Caco-2 (cell line): ENCODE measurements around the gene ANKRA2. TPM values are rescaled to one million over a fixed set of nuclear protein-coding genes. Genes with fewer than 3 reads are reported as not detected.

Experiments
- BruUV-seq: library from RNA; stranded (reverse); fragments of 400-500 nt; replicated peaks from 2 replicates; lab custom pipeline; 2021; lab: Mats Ljungman, UMichigan
- CTCF ChIA-PET: fragments of 300-600 bp; sonication (Branson Sonifier 250); formaldehyde crosslinking; loops from one replicate; lab custom pipeline; 2022; ENCODE audit warnings: antibody characterized with exemption; lab: Charles Lee
- POLR2A ChIA-PET: fragments of 300-600 bp; sonication (Branson Sonifier 250); formaldehyde crosslinking; loops from one replicate; lab custom pipeline; 2022; ENCODE audit warnings: antibody characterized with exemption; lab: Charles Lee
- DNase-seq, 2 experiments: peaks; one replicate each; pipeline versions ENCODE4 v3.0.0 to v3.0.0-alpha.2; 2020 to 2022
- H3K27me3 ChIP-seq: replicated peaks from 2 replicates; pipeline ENCODE4 v1.6.0; 2011; ENCODE audit warnings: low read length; ENCODE audit not compliant: control insufficient read depth, insufficient read depth
- H3K36me3 ChIP-seq: 2 replicates; pipeline ENCODE4 v1.5.1; 2011; ENCODE audit warnings: low read length; ENCODE audit not compliant: control insufficient read depth, insufficient read depth
- H3K4me1 ChIP-seq: fragments of 250-450 bp; sonication (Bioruptor Pico); 2 replicates; pipeline ENCODE4 v1.5.1; 2020; ENCODE audit warnings: mild to moderate bottlenecking
- H3K4me3 ChIP-seq: 2 replicates; pipeline ENCODE4 v1.5.1; 2011; ENCODE audit warnings: low read depth, mild to moderate bottlenecking, control low read depth, low read length
- H3K9me3 ChIP-seq: fragments of 250-450 bp; sonication (Bioruptor Pico); 2 replicates; pipeline ENCODE4 v1.5.1; 2020; ENCODE audit warnings: mild to moderate bottlenecking, moderate library complexity
- H3K27ac Mint-ChIP-seq: one replicate; pipeline ENCODE4 v1.8.0; 2022; ENCODE audit warnings: mixed read lengths; ENCODE audit not compliant: unreplicated experiment
- H3K27me3 Mint-ChIP-seq: one replicate; pipeline ENCODE4 v1.8.0; 2022; ENCODE audit warnings: mixed read lengths; ENCODE audit not compliant: insufficient read depth, unreplicated experiment
- H3K36me3 Mint-ChIP-seq: one replicate; pipeline ENCODE4 v1.8.0; 2022; ENCODE audit warnings: mild to moderate bottlenecking, mixed read lengths; ENCODE audit not compliant: insufficient read depth, unreplicated experiment
- H3K4me1 Mint-ChIP-seq: one replicate; pipeline ENCODE4 v1.8.0; 2022; ENCODE audit warnings: low read depth, mixed read lengths; ENCODE audit not compliant: unreplicated experiment
- H3K4me3 Mint-ChIP-seq: one replicate; pipeline ENCODE4 v1.8.0; 2022; ENCODE audit warnings: mild to moderate bottlenecking, moderate library complexity, mixed read lengths; ENCODE audit not compliant: unreplicated experiment
- H3K9me3 Mint-ChIP-seq: one replicate; pipeline ENCODE4 v1.8.0; 2022; ENCODE audit warnings: mixed read lengths; ENCODE audit not compliant: unreplicated experiment
- intact Hi-C: fragments of 100-400 bp; cut with micrococcal nuclease; formaldehyde crosslinking; loops from one replicate; pipeline ENCODE4 v1.10.0; 2022; ENCODE audit not compliant: unreplicated experiment
- total RNA-seq: library from RNA; stranded (reverse); gene quantifications from 2 replicates; pipeline ENCODE4 v1.2.3, GENCODE V29; 2022
- TF ChIP-seq, protein P1 (sequence below), 2 experiments: fragments of 200-600 bp in 1 of 2; IDR thresholded peaks; 1 replicate in 1 of 2; 2 replicates in 1 of 2; pipeline versions ENCODE4 v1.5.1 to v1.8.0; 2011 to 2022; ENCODE audit warnings: antibody characterized with exemption in 1 of 2, control low read depth in 1 of 2, inconsistent platforms in 1 of 2, low read depth in 1 of 2, low read length in 1 of 2, mild to moderate bottlenecking in 1 of 2, moderate library complexity in 1 of 2; ENCODE audit not compliant: insufficient read depth in 1 of 2, severe bottlenecking in 1 of 2, unreplicated experiment in 1 of 2

ANKRA2 gene
- total RNA-seq, 1 experiment from 2014 or later = 10.2 TPM

DNA sequence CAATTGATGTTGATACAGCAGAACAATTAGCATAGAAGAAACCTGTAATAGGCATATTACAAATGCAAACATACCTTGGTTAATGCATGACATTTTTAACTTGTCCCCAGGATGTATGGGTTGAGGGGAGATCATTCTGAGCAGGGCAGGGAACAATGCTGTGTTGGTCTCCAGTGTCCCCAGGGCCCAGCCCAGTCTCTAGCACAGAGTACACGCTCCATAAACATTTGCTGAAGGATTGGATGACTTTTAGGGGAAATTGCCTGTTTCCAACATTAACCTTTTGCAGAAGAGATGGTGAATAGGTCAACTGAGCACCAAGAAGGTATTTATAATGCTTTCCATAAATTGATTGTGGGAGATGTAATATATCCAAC is 20.0 kb downstream of the ANKRA2 start:
- H3K4me3 Mint-ChIP-seq = no peak overlapping the region
- peaks cover 24% of the 10 kb centered on the region for H3K4me1 Mint-ChIP-seq
- no TSS peak for BruUV-seq
- no peaks in the 10 kb centered on the region for H3K27me3 Mint-ChIP-seq
- intact Hi-C loops = no loop called here
- Histone ChIP-seq H3K27me3 (no peaks in the 10 kb centered on the region), H3K4me1 (peaks cover 26% of the 10 kb centered on the region), H3K4me3 (no peak overlapping the region), H3K36me3 (no peaks in the 10 kb centered on the region), H3K9me3 (no peaks in the 10 kb centered on the region)
- no peak for DNase-seq
- peaks cover 4% of the 10 kb centered on the region for H3K36me3 Mint-ChIP-seq
- H3K9me3 Mint-ChIP-seq = no peaks in the 10 kb centered on the region
- POLR2A ChIA-PET = no interaction called here
- CTCF ChIA-PET = no interaction called here
- H3K27ac Mint-ChIP-seq = no peak overlapping the region
- TF ChIP-seq, protein P1, sequence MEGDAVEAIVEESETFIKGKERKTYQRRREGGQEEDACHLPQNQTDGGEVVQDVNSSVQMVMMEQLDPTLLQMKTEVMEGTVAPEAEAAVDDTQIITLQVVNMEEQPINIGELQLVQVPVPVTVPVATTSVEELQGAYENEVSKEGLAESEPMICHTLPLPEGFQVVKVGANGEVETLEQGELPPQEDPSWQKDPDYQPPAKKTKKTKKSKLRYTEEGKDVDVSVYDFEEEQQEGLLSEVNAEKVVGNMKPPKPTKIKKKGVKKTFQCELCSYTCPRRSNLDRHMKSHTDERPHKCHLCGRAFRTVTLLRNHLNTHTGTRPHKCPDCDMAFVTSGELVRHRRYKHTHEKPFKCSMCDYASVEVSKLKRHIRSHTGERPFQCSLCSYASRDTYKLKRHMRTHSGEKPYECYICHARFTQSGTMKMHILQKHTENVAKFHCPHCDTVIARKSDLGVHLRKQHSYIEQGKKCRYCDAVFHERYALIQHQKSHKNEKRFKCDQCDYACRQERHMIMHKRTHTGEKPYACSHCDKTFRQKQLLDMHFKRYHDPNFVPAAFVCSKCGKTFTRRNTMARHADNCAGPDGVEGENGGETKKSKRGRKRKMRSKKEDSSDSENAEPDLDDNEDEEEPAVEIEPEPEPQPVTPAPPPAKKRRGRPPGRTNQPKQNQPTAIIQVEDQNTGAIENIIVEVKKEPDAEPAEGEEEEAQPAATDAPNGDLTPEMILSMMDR (IDR thresholded peaks at IDR 0.05; ENCODE audit: insufficient read depth in 1 of 2, low read depth in 1 of 2, low read length in 1 of 2, severe bottlenecking in 1 of 2, unreplicated experiment in 1 of 2) = no peak

DNA sequence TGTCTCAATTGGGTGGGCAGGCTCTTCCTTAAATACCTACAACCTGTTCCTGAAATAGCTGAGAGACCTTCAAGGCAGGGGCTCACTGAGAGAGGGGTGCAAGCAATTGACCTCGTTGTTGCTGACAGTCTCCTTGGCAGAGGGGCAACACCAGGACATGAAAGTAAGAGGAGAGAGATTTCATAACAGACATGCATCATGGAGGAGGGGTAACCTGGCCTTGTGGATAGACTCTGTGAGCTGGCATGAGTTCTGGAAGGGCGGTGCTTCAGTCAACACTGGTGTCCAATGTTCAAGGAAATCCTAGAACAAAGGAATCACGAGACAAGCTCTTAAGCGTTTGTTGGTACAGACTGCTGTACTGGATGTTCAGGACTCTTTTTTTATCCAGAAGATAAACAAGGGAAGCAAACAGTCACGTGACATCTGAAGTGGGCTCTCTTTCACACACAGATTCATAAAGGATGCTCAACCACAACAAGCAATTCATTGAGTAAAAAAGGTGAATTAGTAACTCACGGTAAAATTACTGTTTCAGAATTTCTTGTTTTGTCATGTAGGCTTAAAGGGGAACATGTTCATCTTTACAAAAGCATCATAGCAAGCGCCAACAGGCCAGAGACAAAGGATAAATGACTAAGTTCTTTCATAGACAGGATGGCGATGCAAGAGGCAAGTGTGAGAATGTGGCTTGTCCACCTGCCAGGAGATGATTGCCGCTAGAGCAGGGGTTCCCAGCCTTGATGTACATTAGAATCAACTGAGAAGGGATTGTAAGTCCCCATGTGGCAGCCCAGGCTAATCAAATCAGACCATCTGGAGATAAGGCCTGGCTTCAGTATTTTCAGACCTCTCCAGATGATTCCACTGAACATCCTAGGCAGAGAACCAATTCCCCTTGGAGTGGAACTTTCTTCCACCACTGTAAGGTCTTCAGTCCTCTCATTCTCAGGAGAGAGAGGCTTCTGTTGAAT is 20.7 kb downstream of the ANKRA2 start:
- TF ChIP-seq, protein P1 (IDR thresholded peaks at IDR 0.05; ENCODE audit: insufficient read depth in 1 of 2, low read depth in 1 of 2, low read length in 1 of 2, severe bottlenecking in 1 of 2, unreplicated experiment in 1 of 2) = no peak
- Mint-ChIP-seq H3K36me3 (peaks cover 4% of the 10 kb centered on the region), H3K4me1 (peaks cover 24% of the 10 kb centered on the region), H3K9me3 (no peaks in the 10 kb centered on the region), H3K4me3 (no peak overlapping the region), H3K27me3 (no peaks in the 10 kb centered on the region), H3K27ac (peak overlapping the region; percentile 28)
- POLR2A ChIA-PET = interaction anchor here (1.0 kb wide), 1 partner anchor 20 kb away, joined by 3 read pairs; no protein-coding TSS in a partner anchor
- peaks cover 26% of the 10 kb centered on the region for H3K4me1 ChIP-seq
- peak; percentile 57 to 76 for DNase-seq
- no peaks in the 10 kb centered on the region for H3K27me3 ChIP-seq
- H3K9me3 ChIP-seq = no peaks in the 10 kb centered on the region
- H3K4me3 ChIP-seq = no peak overlapping the region
- CTCF ChIA-PET = no interaction called here
- intact Hi-C loops = no loop called here
- no peaks in the 10 kb centered on the region for H3K36me3 ChIP-seq
- BruUV-seq = no TSS peak

DNA sequence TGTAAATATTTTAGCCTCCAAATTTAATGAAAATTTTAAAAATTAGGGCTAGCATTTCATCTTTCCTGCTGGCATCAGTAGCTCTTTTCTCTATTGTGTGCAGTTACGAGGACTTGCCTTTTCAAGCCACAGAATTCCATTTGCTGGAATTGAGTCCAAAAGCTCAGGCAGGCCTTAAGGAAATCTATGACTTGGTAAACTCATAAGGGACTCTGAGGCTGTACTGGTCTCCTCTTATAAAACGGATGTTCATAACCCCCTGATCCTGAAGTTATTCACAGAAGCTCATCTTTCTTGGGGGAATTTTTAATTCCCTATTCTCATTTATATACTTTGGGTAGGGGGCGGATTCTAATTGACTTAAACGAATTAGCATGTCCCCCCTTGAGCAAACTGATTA is 23.4 kb downstream of the ANKRA2 start:
- CTCF ChIA-PET = interaction anchor here (0.6 kb wide), 1 partner anchor 43 kb away, joined by 3 read pairs; no protein-coding TSS in a partner anchor
- Mint-ChIP-seq H3K27me3 (no peaks in the 10 kb centered on the region), H3K4me1 (peaks cover 24% of the 10 kb centered on the region), H3K9me3 (no peaks in the 10 kb centered on the region), H3K4me3 (no peak overlapping the region), H3K36me3 (peaks cover 4% of the 10 kb centered on the region), H3K27ac (no peak overlapping the region)
- intact Hi-C loops = no loop called here
- no peaks in the 10 kb centered on the region for H3K27me3 ChIP-seq
- TF ChIP-seq, protein P1 (IDR thresholded peaks at IDR 0.05; ENCODE audit: insufficient read depth in 1 of 2, low read depth in 1 of 2, low read length in 1 of 2, severe bottlenecking in 1 of 2, unreplicated experiment in 1 of 2) = no peak
- no peaks in the 10 kb centered on the region for H3K9me3 ChIP-seq
- no TSS peak for BruUV-seq
- POLR2A ChIA-PET = no interaction called here
- DNase-seq = no peak
- no peak overlapping the region for H3K4me3 ChIP-seq
- no peaks in the 10 kb centered on the region for H3K36me3 ChIP-seq
- peaks cover 26% of the 10 kb centered on the region for H3K4me1 ChIP-seq
